ENCODE data around the gene SLC30A3. TPM values are rescaled to one million over a fixed set of nuclear protein-coding genes. Genes with fewer than 3 reads are reported as not detected.

Gene SLC30A3
- total and polyA plus RNA-seq, 2 of the 4 experiments (the other 2 are of a cell fraction), result 0.15 TPM; not detected in 1

- no peaks in the 10 kb centered on the region for H3K36me3 ChIP-seq (ENCODE audit: control insufficient read depth, insufficient read depth, low read length)
- H2BK20ac ChIP-seq (ENCODE audit: low read depth, low read length), result no peak overlapping the region
- no peak overlapping the region for H3K4me3 ChIP-seq (ENCODE audit: insufficient read depth, low read depth, low read length)
- no peak overlapping the region for H4K91ac ChIP-seq (ENCODE audit: insufficient read depth, low read depth, low read length)
- H3K4me2 ChIP-seq (ENCODE audit: low read depth, low read length), result no peak overlapping the region
- H4K8ac ChIP-seq (ENCODE audit: low read depth in 2 of 2, low read length in 2 of 2), result no peak overlapping the region
- no peak overlapping the region for H2AK9ac ChIP-seq (replicated peaks; ENCODE audit: low read depth, low read length, poor library complexity)
- H3K14ac ChIP-seq (replicated peaks; ENCODE audit: low read depth, low read length), result no peak overlapping the region
- no peak overlapping the region for H3K9ac ChIP-seq (ENCODE audit: low read depth, low read length)
- POLR2A ChIA-PET (ENCODE audit: unreplicated experiment), result no interaction called here
- H3K18ac ChIP-seq (ENCODE audit: low read depth, low read length), result no peak overlapping the region
- no peak overlapping the region for H4K5ac ChIP-seq (ENCODE audit: low read depth, low read length)
- H2BK15ac ChIP-seq (ENCODE audit: low read depth, low read length), result no peak overlapping the region
- H2BK120ac ChIP-seq (ENCODE audit: low read depth, low read length), result no peak overlapping the region
- H3K56ac ChIP-seq (ENCODE audit: extremely low read depth, insufficient read depth, low read length), result no peak overlapping the region
- H3K27ac ChIP-seq (ENCODE audit: insufficient read depth, low read length), result no peak overlapping the region
- no peak overlapping the region for H2AFZ ChIP-seq (replicated peaks; ENCODE audit: low read length, poor library complexity)
- H3K9me3 ChIP-seq (ENCODE audit: control insufficient read depth, insufficient read depth, low read length), result no peaks in the 10 kb centered on the region
- intact Hi-C loops (cut with micrococcal nuclease) (no loop called here), in situ Hi-C loops (cut with MboI; ENCODE audit: low sequenced_read_pairs) (no loop called here), dilution Hi-C loops (cut with HindIII; ENCODE audit: low sequenced_read_pairs, unreplicated experiment) (no loop called here)
- H3K79me1 ChIP-seq (ENCODE audit: low read depth in 1 of 2, low read length in 2 of 2), result no peaks in the 10 kb centered on the region
- no peak overlapping the region for H2AK5ac ChIP-seq (ENCODE audit: low read depth, low read length)
- DNase-seq (no peak), ATAC-seq (ENCODE audit: low read depth) (no peak)
- H3K9me1 ChIP-seq (ENCODE audit: insufficient read depth, low read length), result no peaks in the 10 kb centered on the region
- no peaks in the 10 kb centered on the region for H4K20me1 ChIP-seq (ENCODE audit: insufficient read depth, low read length)
- no peak overlapping the region for H2BK5ac ChIP-seq (ENCODE audit: low read depth, low read length, poor library complexity, severe bottlenecking)
- TF ChIP-seq SMC3 (IDR thresholded peaks at IDR 0.05; ENCODE audit: low read depth, low read length) (no peak), CEBPB (IDR thresholded peaks at IDR 0.05; ENCODE audit: low read depth, low read length) (no peak), MAFK (IDR thresholded peaks at IDR 0.05; ENCODE audit: low read depth, low read length) (no peak), CHD1 (IDR thresholded peaks at IDR 0.05; ENCODE audit: low read depth, low read length) (no peak), RCOR1 (IDR thresholded peaks at IDR 0.05; ENCODE audit: insufficient replicate concordance, low read length) (no peak), MAZ (IDR thresholded peaks at IDR 0.05; ENCODE audit: borderline replicate concordance, low read depth, low read length) (no peak), RFX5 (IDR thresholded peaks at IDR 0.05; ENCODE audit: low read depth, low read length) (no peak), FOS (IDR thresholded peaks at IDR 0.05; ENCODE audit: low read depth, low read length) (no peak), BHLHE40 (IDR thresholded peaks at IDR 0.05; ENCODE audit: low read depth, low read length) (no peak), POLR2A (IDR thresholded peaks at IDR 0.05; ENCODE audit: low read depth, low read length) (no peak), CTCF (conservative IDR thresholded peaks at IDR 0.05; ENCODE audit: low read depth, low read length) (no peak), ELK1 (IDR thresholded peaks at IDR 0.05; ENCODE audit: borderline replicate concordance, low read depth, low read length) (no peak), MXI1 (IDR thresholded peaks at IDR 0.05; ENCODE audit: borderline replicate concordance, low read depth, low read length) (no peak), NFE2L2 (IDR thresholded peaks at IDR 0.05; ENCODE audit: low read depth, low read length) (no peak)
- H3K4me1 ChIP-seq (ENCODE audit: control insufficient read depth, insufficient read depth, low read length), result no peaks in the 10 kb centered on the region
- no peak overlapping the region for H3K23ac ChIP-seq (ENCODE audit: low read depth, low read length)
- H3K27me3 ChIP-seq (ENCODE audit: control insufficient read depth, insufficient read depth, low read length), result peaks cover 53% of the 10 kb centered on the region
- no TSS peak for BruUV-seq (replicated peaks)
- no peak overlapping the region for H3K4ac ChIP-seq (ENCODE audit: low read depth, low read length)
- WGBS, 2 experiments (ENCODE audit: extremely low coverage in 2 of 2, insufficient read length in 1 of 2), result no CpG with 5 or more reads among the region's 2 CpGs
- CTCF ChIA-PET, result interaction anchor here (0.6 to 2.0 kb wide), 2 partner anchors 10 to 1036 kb away, joined by 5 to 8 read pairs; no protein-coding TSS in a partner anchor
Measured at GRCh38 chr2:27270670-27271069, 7.8 kb upstream of the SLC30A3 start.

Data from IMR-90 (cell line).